GM12873 (cell line): ENCODE results near the gene SH3RF1.

Experiments used
- TF ChIP-seq, protein P1 (sequence below): IDR thresholded peaks from 2 replicates; pipeline ENCODE4 v1.5.1; 2012; ENCODE audit warnings: low read depth, mild to moderate bottlenecking, moderate library complexity, low read length, control low read depth; ENCODE audit not compliant: insufficient read depth; ENCODE audit errors: missing control alignments

Gene SH3RF1

DNA sequence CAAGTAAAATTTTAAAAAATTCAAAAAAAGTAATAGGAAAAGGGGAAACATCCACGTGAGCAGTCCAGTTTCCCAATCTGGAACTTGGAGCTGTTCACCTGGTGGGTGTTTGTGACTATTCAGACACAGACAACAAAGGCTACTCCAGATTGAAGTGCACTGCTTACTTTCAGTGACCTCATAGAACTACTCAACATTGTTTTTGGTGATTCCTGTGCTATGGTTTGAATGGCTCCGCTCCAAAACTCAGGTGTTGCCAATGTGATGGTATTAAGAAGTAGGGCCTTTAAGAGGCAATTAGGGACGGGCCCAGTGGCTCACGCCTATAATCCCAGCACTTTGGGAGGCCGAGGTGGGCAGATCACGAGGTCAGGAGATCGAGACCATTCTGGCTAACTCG is 22.1 kb downstream of the SH3RF1 start:
- TF ChIP-seq, protein P1, sequence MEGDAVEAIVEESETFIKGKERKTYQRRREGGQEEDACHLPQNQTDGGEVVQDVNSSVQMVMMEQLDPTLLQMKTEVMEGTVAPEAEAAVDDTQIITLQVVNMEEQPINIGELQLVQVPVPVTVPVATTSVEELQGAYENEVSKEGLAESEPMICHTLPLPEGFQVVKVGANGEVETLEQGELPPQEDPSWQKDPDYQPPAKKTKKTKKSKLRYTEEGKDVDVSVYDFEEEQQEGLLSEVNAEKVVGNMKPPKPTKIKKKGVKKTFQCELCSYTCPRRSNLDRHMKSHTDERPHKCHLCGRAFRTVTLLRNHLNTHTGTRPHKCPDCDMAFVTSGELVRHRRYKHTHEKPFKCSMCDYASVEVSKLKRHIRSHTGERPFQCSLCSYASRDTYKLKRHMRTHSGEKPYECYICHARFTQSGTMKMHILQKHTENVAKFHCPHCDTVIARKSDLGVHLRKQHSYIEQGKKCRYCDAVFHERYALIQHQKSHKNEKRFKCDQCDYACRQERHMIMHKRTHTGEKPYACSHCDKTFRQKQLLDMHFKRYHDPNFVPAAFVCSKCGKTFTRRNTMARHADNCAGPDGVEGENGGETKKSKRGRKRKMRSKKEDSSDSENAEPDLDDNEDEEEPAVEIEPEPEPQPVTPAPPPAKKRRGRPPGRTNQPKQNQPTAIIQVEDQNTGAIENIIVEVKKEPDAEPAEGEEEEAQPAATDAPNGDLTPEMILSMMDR: no peak

DNA sequence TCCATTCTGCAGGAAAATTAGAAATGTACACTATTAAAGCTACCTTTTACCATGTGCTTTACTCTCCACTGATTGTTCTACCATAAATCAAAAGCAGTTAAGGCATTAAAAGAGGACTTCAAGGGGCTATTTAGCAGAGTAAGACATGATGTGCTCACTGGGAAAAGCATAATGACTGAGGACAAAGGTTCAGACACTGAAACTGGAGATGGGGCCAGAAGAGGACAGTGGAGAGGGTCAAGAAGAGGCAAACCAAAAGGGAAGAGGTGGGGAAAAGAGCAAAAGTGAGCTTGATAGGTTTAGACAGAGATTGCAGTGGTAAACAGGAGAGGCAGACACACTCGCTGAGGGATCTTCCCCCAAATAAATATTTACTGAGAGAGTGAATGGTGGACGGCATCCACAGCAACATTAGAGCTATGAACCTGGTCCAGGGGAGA is 23.8 kb downstream of the SH3RF1 start:
- TF ChIP-seq, protein P1: no peak

DNA sequence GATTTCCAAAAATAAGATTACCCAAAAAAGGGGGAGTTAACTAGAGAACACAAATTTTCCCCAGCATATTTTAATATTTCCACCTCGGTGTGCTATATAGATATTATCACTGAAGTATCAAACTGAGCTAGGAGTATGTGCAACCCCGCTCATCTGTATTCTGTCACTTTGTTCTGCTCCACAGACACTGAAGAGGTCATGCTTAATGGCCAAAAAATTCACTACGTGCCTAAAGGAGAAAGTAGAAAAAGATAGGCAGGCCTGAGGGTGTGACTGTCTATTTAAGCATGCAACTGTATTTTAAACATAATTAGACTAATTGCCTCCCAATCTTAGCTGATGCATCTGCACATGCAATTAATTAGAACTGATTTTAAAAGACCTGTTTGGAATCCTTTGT is 24.5 kb downstream of the SH3RF1 start:
- TF ChIP-seq, protein P1: no peak

DNA sequence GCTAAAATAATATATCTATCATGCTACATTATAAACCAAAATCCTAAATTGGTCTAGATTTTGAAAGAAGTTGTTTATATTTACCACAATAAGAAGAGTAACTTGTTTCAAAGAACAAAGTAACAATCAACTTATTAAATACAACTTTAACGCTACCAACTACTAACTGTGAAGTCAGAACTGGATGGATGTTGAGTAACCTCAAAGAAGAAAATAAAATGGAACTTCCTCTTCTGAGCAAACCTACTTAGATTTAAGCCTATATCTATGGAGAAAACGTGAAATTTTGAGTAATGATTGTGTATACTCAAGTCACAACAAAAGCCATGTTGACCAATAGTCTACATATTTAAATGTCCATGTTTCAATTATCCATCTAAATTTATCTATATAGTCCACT is 25.7 kb downstream of the SH3RF1 start:
- TF ChIP-seq, protein P1: no peak

DNA sequence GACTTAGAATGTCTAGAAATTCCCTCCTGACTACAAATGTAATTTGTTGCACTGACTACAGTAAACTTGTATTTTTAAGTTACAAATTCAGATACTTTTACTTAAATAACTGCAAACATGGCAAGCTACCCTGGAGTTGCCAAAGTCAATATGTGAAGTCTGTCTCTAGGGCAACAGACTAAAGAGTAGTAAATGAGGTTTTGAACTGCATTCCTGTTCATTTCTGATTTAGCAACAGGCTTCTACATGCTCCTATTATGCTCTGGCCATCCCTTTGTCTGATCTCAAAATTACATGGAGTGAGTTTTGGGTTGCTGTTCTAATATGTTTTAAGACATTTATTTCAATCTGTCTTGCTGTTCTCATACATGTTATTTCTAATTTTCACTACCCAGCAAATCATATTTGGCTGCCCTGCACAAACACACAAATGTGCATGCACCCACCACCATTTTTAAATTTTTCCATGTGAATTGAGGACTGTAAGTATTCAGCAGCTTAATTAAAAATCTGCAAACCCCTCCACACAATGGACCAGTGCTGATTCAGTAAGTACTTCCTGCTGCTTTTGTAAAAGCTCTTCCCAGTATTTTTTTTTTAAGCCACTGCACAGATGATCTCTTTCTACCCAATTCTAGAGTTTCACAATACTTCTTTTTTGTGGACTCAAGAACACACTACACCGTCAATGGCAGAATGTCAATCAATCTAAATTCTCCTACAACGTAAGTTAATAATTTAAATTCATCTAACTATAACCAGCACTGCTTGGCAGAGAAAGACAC is 26.7 kb downstream of the SH3RF1 start:
- TF ChIP-seq, protein P1: no peak

DNA sequence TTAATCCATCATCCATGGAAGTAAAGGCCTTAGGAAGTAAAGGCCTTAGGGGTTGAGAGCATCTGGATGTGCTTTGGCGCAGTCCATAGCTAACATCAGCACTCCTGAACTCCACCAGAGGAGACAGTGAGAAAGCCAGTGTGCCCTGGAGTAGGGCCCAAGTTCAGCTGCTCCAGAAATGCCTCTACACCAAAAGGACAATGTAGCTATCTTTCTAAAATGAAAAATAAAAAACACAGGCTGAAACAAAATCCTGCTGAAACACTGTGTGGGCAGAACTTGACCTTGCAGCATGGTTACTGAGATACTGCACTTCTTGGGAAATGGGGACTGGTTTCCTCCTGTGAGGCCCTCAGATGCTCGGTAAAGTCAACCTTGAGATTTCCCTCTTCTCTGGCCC is 29.3 kb downstream of the SH3RF1 start:
- TF ChIP-seq, protein P1: no peak

DNA sequence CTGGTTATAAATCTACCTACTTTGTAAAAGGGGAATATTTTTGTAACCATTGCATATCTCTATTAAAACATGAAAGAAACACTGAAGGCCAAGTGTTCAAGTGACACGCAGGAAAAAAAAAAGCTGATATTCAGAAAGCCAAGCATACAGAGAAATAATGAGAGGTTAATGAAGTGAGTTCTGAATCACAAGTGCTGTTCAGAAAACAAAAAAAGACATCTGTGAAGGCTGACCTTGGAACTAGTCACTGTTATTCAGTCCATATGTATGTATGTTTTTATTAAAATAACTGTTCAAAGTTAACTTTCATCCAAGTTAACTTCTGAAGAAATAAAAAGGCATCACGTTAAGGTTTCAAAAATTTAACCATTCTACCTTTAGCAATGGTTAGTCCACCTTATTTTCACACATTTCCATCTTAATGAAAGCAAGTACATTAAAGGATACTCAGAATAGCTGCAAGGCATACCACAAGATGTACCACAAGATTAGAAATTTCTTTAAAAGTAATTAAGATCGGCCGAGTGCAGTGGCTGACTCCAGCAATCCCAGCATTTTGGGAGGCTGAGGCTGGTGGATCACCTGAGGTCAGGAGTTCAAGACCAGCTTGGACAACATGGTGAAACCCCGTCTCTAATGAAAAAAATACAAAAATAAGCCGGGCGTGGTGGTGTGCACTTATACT is 31.4 kb downstream of the SH3RF1 start:
- TF ChIP-seq, protein P1: no peak
